H1 (cell line): ENCODE results near the gene ANKH. TPM values are rescaled to one million over a fixed set of nuclear protein-coding genes. Genes with fewer than 3 reads are reported as not detected.

ENCODE experiments used
- ASH2L ChIP-seq: fragments of 200-600, 300-600 bp; sonication (generic); IDR thresholded peaks from one replicate; pipeline ENCODE4 v1.7.1; 2017; ENCODE audit warnings: low read length
- EGR1 ChIP-seq: IDR thresholded peaks from 2 replicates; pipeline ENCODE4 v1.6.1; 2011; ENCODE audit warnings: low read depth, low read length, borderline replicate concordance
- EZH2 ChIP-seq: fragments of 200-600 bp; sonication (generic); IDR thresholded peaks from 2 replicates; pipeline ENCODE4 v1.7.1; 2012; ENCODE audit warnings: low read depth, mild to moderate bottlenecking, moderate library complexity, low read length, inconsistent platforms; ENCODE audit not compliant: severe bottlenecking
- FOSL1 ChIP-seq: IDR thresholded peaks from 2 replicates; pipeline ENCODE4 v1.6.1; 2011; ENCODE audit warnings: mild to moderate bottlenecking, low read depth, low read length, moderate library complexity; ENCODE audit not compliant: insufficient read depth
- HDAC2 ChIP-seq, 2 experiments: fragments of 300-600 bp in 1 of 2; sonication (generic) in 1 of 2; IDR thresholded peaks; 2 replicates each; pipeline ENCODE4 v1.6.1; 2011 to 2012; ENCODE audit warnings: low read depth in 2 of 2, low read length in 2 of 2, mild to moderate bottlenecking in 2 of 2, moderate library complexity in 2 of 2, borderline replicate concordance in 1 of 2, inconsistent platforms in 1 of 2
- KDM5A ChIP-seq: fragments of 200-600 bp; IDR thresholded peaks from 2 replicates; pipeline ENCODE4 v1.7.1; 2012; ENCODE audit warnings: mild to moderate bottlenecking, low read length, inconsistent platforms, mixed read lengths
- MAFK ChIP-seq: IDR thresholded peaks from 2 replicates; pipeline ENCODE4 v1.6.1; 2012; ENCODE audit warnings: low read depth, mild to moderate bottlenecking, improper control_type of control experiment, low read length
- RXRA ChIP-seq: IDR thresholded peaks from 2 replicates; pipeline ENCODE4 v1.6.1; 2011; ENCODE audit warnings: low read depth, mild to moderate bottlenecking, low read length, moderate library complexity; ENCODE audit not compliant: insufficient read depth
- SIRT6 ChIP-seq: IDR thresholded peaks from one replicate; pipeline ENCODE4 v1.7.1; 2012; ENCODE audit warnings: low read length, inconsistent platforms
- SP2 ChIP-seq: IDR thresholded peaks from 2 replicates; pipeline ENCODE4 v1.6.1; 2012; ENCODE audit warnings: mild to moderate bottlenecking, low read length, inconsistent platforms
- TBP ChIP-seq: IDR thresholded peaks from 2 replicates; pipeline ENCODE4 v1.6.1; 2011; ENCODE audit warnings: low read depth, low read length, improper control_type of control experiment
- polyA plus RNA-seq, 7 experiments: library from polyadenylated mRNA; depleted of rRNA in 3 of 7; stranded (reverse) in 5 of 7; unstranded in 2 of 7; fragments of >200 nt in 5 of 7; fragments of 200-250 nt in 2 of 7; gene quantifications; 1 replicate in 5 of 7; 2 replicates in 1 of 7; 4 replicates in 1 of 7; pipeline versions ENCODE4 v1.2.1 to v1.2.3, GENCODE V29; 2011 to 2013; ENCODE audit warnings: missing spikeins in 2 of 7, mixed read lengths in 2 of 7
- total RNA-seq: library from RNA; stranded (reverse); fragmentation: NEBNext Ultra II Directional; extraction: Animal tissue kit (Norgen Biotek cat#: 25700); gene quantifications from 2 replicates; pipeline ENCODE4 v1.2.1, GENCODE V29; 2021
- TF ChIP-seq, protein P1 (sequence below): fragments of 300-600 bp; sonication (generic); IDR thresholded peaks from 2 replicates; pipeline ENCODE4 v1.7.1; 2012; ENCODE audit warnings: low read length, moderate library complexity, mild to moderate bottlenecking, inconsistent platforms; ENCODE audit not compliant: insufficient replicate concordance

Gene ANKH
- total and polyA plus RNA-seq, 2 of the 8 experiments (the other 6 are each of a cell fraction or from before 2014, with no cell fraction given), result 5.3 to 13.0 TPM

GRCh38 chr5:14893381-14893780 is 21.8 kb upstream of the ANKH start (continued):
- TF ChIP-seq, protein P1, sequence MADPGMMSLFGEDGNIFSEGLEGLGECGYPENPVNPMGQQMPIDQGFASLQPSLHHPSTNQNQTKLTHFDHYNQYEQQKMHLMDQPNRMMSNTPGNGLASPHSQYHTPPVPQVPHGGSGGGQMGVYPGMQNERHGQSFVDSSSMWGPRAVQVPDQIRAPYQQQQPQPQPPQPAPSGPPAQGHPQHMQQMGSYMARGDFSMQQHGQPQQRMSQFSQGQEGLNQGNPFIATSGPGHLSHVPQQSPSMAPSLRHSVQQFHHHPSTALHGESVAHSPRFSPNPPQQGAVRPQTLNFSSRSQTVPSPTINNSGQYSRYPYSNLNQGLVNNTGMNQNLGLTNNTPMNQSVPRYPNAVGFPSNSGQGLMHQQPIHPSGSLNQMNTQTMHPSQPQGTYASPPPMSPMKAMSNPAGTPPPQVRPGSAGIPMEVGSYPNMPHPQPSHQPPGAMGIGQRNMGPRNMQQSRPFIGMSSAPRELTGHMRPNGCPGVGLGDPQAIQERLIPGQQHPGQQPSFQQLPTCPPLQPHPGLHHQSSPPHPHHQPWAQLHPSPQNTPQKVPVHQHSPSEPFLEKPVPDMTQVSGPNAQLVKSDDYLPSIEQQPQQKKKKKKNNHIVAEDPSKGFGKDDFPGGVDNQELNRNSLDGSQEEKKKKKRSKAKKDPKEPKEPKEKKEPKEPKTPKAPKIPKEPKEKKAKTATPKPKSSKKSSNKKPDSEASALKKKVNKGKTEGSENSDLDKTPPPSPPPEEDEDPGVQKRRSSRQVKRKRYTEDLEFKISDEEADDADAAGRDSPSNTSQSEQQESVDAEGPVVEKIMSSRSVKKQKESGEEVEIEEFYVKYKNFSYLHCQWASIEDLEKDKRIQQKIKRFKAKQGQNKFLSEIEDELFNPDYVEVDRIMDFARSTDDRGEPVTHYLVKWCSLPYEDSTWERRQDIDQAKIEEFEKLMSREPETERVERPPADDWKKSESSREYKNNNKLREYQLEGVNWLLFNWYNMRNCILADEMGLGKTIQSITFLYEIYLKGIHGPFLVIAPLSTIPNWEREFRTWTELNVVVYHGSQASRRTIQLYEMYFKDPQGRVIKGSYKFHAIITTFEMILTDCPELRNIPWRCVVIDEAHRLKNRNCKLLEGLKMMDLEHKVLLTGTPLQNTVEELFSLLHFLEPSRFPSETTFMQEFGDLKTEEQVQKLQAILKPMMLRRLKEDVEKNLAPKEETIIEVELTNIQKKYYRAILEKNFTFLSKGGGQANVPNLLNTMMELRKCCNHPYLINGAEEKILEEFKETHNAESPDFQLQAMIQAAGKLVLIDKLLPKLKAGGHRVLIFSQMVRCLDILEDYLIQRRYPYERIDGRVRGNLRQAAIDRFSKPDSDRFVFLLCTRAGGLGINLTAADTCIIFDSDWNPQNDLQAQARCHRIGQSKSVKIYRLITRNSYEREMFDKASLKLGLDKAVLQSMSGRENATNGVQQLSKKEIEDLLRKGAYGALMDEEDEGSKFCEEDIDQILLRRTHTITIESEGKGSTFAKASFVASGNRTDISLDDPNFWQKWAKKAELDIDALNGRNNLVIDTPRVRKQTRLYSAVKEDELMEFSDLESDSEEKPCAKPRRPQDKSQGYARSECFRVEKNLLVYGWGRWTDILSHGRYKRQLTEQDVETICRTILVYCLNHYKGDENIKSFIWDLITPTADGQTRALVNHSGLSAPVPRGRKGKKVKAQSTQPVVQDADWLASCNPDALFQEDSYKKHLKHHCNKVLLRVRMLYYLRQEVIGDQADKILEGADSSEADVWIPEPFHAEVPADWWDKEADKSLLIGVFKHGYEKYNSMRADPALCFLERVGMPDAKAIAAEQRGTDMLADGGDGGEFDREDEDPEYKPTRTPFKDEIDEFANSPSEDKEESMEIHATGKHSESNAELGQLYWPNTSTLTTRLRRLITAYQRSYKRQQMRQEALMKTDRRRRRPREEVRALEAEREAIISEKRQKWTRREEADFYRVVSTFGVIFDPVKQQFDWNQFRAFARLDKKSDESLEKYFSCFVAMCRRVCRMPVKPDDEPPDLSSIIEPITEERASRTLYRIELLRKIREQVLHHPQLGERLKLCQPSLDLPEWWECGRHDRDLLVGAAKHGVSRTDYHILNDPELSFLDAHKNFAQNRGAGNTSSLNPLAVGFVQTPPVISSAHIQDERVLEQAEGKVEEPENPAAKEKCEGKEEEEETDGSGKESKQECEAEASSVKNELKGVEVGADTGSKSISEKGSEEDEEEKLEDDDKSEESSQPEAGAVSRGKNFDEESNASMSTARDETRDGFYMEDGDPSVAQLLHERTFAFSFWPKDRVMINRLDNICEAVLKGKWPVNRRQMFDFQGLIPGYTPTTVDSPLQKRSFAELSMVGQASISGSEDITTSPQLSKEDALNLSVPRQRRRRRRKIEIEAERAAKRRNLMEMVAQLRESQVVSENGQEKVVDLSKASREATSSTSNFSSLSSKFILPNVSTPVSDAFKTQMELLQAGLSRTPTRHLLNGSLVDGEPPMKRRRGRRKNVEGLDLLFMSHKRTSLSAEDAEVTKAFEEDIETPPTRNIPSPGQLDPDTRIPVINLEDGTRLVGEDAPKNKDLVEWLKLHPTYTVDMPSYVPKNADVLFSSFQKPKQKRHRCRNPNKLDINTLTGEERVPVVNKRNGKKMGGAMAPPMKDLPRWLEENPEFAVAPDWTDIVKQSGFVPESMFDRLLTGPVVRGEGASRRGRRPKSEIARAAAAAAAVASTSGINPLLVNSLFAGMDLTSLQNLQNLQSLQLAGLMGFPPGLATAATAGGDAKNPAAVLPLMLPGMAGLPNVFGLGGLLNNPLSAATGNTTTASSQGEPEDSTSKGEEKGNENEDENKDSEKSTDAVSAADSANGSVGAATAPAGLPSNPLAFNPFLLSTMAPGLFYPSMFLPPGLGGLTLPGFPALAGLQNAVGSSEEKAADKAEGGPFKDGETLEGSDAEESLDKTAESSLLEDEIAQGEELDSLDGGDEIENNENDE, result no peak
- TF ChIP-seq SIRT6, result no peak
- TF ChIP-seq FOSL1, result no peak
- no peak for TF ChIP-seq KDM5A
- no peak for TF ChIP-seq SP2
- no peak for TF ChIP-seq EZH2
- no peak for TF ChIP-seq TBP
- no peak for TF ChIP-seq ASH2L
- no peak for TF ChIP-seq HDAC2 (IDR thresholded peaks at IDR 0.05; ENCODE audit: borderline replicate concordance in 1 of 2, low read depth in 2 of 2, low read length in 2 of 2)
- TF ChIP-seq RXRA, result no peak
- no peak for TF ChIP-seq MAFK
- no peak for TF ChIP-seq EGR1
